HepG2 (cell line): ENCODE data around the gene ARHGAP10. TPM values are rescaled to one million over a fixed set of nuclear protein-coding genes. Genes with fewer than 3 reads are reported as not detected.

ENCODE experiments used
- ARHGAP35 ChIP-seq: sonication (generic); formaldehyde crosslinking; IDR thresholded peaks from 2 replicates; pipeline ENCODE4 v1.9.0; 2022; ENCODE audit warnings: mild to moderate bottlenecking, inconsistent platforms, moderate library complexity, missing genetic modification reagents, borderline replicate concordance
- EHMT2 ChIP-seq: fragments of 200-600 bp; sonication (generic); IDR thresholded peaks from 2 replicates; pipeline ENCODE4 v1.7.0; 2017; ENCODE audit warnings: antibody characterized with exemption, low read depth, low read length, borderline replicate concordance
- ERF ChIP-seq: IDR thresholded peaks from 2 replicates; pipeline ENCODE4 v1.6.1; 2018; ENCODE audit warnings: missing biosample characterization, missing genetic modification reagents
- ESRRA ChIP-seq: sonication (generic); formaldehyde crosslinking; IDR thresholded peaks from 2 replicates; pipeline ENCODE4 v1.5.1; 2020; ENCODE audit warnings: mild to moderate bottlenecking, low read depth, missing genetic modification reagents
- ISL2 ChIP-seq: sonication (generic); formaldehyde crosslinking; IDR thresholded peaks from 2 replicates; pipeline ENCODE4 v1.5.0; 2020; ENCODE audit warnings: missing genetic modification reagents
- PRPF4 ChIP-seq: fragments of 200-400 bp; formaldehyde crosslinking; IDR thresholded peaks from 2 replicates; pipeline ENCODE4 v1.6.1; 2016; ENCODE audit warnings: low read length, low read depth; ENCODE audit not compliant: poor library complexity, severe bottlenecking
- SP140L ChIP-seq: sonication (generic); formaldehyde crosslinking; IDR thresholded peaks from 2 replicates; pipeline ENCODE4 v1.4.0; 2020; ENCODE audit warnings: missing genetic modification reagents, borderline replicate concordance
- TBP ChIP-seq: sonication (generic); formaldehyde crosslinking; IDR thresholded peaks from 2 replicates; pipeline ENCODE4 v1.5.0; 2020; ENCODE audit warnings: missing genetic modification reagents
- polyA plus RNA-seq, 8 experiments: library from polyadenylated mRNA; depleted of rRNA in 3 of 8; stranded (reverse) in 7 of 8; unstranded in 1 of 8; fragments of >200 nt; fragmentation: Illumina TruSeq in 4 of 8; extraction: Trizol in 4 of 8; gene quantifications; 2 replicates each; pipeline versions ENCODE4 v1.2.1 to v1.2.3, GENCODE V29; 2011 to 2016; ENCODE audit warnings: low read depth in 4 of 8, missing spikeins in 1 of 8, mixed read lengths in 1 of 8; ENCODE audit not compliant: insufficient read depth in 1 of 8
- total RNA-seq, 5 experiments: library from RNA; depleted of rRNA; stranded (reverse); fragments of >200 nt; fragmentation: Illumina TruSeq; extraction: Trizol; gene quantifications; 2 replicates each; pipeline ENCODE4 v1.2.3, GENCODE V29; 2016; ENCODE audit warnings: low read depth in 1 of 5
- TF ChIP-seq, protein P1 (sequence below): sonication (generic); formaldehyde crosslinking; conservative IDR thresholded peaks from 2 replicates; pipeline ENCODE4 v1.4.0; 2020; ENCODE audit warnings: missing genetic modification reagents
- TF ChIP-seq, protein P2 (sequence below): sonication (generic); formaldehyde crosslinking; IDR thresholded peaks from 2 replicates; pipeline ENCODE4 v1.4.0; 2020; ENCODE audit warnings: mild to moderate bottlenecking, missing genetic modification reagents, borderline replicate concordance
- TF ChIP-seq, protein P3 (sequence below): sonication (generic); formaldehyde crosslinking; IDR thresholded peaks from 2 replicates; pipeline ENCODE4 v1.8.0; 2022; ENCODE audit warnings: mild to moderate bottlenecking, missing genetic modification reagents; ENCODE audit not compliant: insufficient replicate concordance

The ARHGAP10 gene
- total and polyA plus RNA-seq, 2 of the 13 experiments (the other 11 are each of a cell fraction or from before 2014, with no cell fraction given) = 0.45 to 1.6 TPM

DNA sequence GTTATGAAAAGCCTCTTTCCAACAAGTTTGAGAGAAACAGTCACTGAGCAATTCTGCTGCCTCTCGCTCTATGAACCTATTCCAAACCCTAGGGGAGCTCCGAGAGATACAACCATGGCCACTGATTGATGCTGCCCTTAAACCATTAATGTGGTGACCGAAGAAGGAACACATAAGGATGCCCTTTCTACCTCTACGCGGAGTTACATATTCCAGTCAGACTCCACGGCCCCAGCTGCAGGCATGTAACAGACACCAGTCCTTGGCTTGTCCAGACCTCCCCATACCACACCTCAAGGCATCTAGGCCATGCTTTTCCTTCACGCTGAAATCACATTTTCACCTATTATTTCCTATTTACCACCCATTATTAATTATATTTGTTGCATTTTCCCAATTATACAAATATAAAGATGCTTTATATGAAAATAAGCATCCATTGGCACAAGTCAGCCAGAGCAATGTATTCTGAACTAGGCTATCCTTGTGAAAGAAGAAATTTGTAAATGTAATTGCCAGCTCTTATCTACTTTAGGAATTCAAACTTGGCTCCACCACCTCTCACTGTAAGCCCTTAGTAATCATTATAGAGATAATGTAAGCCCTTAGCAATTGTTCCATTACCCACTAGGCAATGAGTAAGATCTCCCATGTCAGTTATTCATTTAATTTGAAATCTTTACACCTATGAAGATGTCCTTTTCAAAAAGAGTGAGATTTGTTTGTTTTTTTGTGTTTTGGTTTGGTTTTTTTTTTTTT is 371.9 kb downstream of the ARHGAP10 start (continued):
- TF ChIP-seq, protein P1, sequence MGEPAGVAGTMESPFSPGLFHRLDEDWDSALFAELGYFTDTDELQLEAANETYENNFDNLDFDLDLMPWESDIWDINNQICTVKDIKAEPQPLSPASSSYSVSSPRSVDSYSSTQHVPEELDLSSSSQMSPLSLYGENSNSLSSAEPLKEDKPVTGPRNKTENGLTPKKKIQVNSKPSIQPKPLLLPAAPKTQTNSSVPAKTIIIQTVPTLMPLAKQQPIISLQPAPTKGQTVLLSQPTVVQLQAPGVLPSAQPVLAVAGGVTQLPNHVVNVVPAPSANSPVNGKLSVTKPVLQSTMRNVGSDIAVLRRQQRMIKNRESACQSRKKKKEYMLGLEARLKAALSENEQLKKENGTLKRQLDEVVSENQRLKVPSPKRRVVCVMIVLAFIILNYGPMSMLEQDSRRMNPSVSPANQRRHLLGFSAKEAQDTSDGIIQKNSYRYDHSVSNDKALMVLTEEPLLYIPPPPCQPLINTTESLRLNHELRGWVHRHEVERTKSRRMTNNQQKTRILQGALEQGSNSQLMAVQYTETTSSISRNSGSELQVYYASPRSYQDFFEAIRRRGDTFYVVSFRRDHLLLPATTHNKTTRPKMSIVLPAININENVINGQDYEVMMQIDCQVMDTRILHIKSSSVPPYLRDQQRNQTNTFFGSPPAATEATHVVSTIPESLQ (CRISPR knock-in tag) = no peak
- TF ChIP-seq ARHGAP35 (CRISPR knock-in tag) (no peak), ERF (no peak), ISL2 (no peak), SP140L (CRISPR knock-in tag) (no peak), EHMT2 (no peak), ESRRA (CRISPR knock-in tag) (no peak), TBP (CRISPR knock-in tag) (no peak), PRPF4 (no peak)
- TF ChIP-seq, protein P2, sequence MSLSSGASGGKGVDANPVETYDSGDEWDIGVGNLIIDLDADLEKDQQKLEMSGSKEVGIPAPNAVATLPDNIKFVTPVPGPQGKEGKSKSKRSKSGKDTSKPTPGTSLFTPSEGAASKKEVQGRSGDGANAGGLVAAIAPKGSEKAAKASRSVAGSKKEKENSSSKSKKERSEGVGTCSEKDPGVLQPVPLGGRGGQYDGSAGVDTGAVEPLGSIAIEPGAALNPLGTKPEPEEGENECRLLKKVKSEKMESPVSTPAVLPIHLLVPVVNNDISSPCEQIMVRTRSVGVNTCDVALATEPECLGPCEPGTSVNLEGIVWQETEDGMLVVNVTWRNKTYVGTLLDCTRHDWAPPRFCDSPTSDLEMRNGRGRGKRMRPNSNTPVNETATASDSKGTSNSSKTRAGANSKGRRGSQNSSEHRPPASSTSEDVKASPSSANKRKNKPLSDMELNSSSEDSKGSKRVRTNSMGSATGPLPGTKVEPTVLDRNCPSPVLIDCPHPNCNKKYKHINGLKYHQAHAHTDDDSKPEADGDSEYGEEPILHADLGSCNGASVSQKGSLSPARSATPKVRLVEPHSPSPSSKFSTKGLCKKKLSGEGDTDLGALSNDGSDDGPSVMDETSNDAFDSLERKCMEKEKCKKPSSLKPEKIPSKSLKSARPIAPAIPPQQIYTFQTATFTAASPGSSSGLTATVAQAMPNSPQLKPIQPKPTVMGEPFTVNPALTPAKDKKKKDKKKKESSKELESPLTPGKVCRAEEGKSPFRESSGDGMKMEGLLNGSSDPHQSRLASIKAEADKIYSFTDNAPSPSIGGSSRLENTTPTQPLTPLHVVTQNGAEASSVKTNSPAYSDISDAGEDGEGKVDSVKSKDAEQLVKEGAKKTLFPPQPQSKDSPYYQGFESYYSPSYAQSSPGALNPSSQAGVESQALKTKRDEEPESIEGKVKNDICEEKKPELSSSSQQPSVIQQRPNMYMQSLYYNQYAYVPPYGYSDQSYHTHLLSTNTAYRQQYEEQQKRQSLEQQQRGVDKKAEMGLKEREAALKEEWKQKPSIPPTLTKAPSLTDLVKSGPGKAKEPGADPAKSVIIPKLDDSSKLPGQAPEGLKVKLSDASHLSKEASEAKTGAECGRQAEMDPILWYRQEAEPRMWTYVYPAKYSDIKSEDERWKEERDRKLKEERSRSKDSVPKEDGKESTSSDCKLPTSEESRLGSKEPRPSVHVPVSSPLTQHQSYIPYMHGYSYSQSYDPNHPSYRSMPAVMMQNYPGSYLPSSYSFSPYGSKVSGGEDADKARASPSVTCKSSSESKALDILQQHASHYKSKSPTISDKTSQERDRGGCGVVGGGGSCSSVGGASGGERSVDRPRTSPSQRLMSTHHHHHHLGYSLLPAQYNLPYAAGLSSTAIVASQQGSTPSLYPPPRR (CRISPR knock-in tag) = no peak
- TF ChIP-seq, protein P3, sequence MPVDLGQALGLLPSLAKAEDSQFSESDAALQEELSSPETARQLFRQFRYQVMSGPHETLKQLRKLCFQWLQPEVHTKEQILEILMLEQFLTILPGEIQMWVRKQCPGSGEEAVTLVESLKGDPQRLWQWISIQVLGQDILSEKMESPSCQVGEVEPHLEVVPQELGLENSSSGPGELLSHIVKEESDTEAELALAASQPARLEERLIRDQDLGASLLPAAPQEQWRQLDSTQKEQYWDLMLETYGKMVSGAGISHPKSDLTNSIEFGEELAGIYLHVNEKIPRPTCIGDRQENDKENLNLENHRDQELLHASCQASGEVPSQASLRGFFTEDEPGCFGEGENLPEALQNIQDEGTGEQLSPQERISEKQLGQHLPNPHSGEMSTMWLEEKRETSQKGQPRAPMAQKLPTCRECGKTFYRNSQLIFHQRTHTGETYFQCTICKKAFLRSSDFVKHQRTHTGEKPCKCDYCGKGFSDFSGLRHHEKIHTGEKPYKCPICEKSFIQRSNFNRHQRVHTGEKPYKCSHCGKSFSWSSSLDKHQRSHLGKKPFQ (CRISPR knock-in tag) = no peak
